GM21737 (cell line): ENCODE measurements around the gene AHI1.

Experiments used
- ATAC-seq: cut with Tn5 transposase; IDR thresholded peaks from one replicate; pipeline ENCODE4 v1.9.1; 2021; ENCODE audit warnings: mild to moderate bottlenecking, moderate library complexity; ENCODE audit not compliant: unreplicated experiment

The AHI1 gene

GRCh38 chr6:135464634-135465033, 32.9 kb downstream of the AHI1 start:
- ATAC-seq = peak; percentile 71

GRCh38 chr6:135461208-135461607, 36.3 kb downstream of the AHI1 start:
- no peak for ATAC-seq

GRCh38 chr6:135458051-135458450, 39.5 kb downstream of the AHI1 start:
- ATAC-seq = no peak

DNA sequence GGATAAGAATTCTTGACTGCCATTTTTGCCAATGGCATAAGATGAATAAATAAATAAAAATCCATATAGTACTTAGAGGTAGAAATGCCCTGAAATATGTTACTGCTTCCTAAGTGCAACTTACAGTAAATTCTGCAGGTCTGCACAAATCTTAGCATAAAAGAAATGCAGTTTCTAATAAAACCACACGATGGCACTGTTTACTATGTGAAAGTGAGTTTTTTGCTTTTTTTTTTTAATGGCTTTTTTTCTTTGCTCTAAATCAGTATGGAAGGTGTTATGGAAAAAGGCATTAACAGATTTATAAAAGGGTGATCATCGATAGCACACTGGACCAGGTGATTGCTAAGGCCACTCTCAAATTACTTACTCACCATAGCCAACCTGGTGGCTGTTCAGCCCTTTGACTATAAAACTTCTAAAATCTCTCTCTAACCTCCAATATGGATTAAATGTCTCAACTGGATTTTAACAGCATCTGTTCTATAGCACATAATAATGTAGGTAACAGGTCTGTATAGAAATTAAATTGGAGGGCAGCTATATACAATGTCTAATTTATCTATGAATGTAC, 45.8 kb downstream of the AHI1 start:
- no peak for ATAC-seq

DNA sequence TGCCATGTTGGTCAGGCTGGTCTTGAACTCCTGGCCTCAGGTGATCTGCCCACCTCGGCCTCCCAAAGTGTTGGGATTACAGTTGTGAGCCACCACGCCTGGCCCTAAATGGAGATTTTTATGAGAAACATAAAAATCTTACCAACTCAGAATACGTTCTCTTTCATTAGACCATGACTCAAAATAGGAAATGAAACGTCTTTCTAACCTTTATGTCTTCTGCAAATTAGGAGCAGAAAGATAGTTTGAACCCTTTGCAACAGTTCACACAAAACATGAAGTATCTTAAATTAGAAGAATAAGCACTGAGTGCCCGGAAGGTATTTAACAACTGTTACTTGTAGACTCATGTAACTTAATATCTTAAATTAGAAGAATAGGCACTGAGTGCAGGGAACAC, 48.3 kb downstream of the AHI1 start:
- ATAC-seq = no peak

GRCh38 chr6:135440087-135440792, 57.3 kb downstream of the AHI1 start:
- ATAC-seq = peak; percentile 47

DNA sequence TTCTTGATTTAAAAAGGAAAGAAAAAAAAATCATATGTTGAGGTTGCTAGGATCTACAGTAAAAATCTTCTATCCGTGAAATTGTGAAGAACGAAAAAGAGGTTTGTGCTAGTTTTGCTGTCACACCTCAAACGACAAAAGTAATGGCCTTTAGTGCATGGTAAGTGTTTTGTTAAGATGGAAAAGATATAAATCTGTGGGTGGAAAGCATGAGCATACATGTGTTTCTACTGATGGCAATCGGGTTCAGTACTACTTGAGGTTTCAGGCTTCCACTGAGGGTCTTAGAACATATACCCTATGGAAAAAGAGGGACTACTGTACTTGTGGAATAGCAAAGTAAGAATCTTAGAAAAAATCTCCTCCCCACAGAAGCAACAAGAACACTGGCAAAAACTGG, 58.0 kb downstream of the AHI1 start:
- no peak for ATAC-seq

DNA sequence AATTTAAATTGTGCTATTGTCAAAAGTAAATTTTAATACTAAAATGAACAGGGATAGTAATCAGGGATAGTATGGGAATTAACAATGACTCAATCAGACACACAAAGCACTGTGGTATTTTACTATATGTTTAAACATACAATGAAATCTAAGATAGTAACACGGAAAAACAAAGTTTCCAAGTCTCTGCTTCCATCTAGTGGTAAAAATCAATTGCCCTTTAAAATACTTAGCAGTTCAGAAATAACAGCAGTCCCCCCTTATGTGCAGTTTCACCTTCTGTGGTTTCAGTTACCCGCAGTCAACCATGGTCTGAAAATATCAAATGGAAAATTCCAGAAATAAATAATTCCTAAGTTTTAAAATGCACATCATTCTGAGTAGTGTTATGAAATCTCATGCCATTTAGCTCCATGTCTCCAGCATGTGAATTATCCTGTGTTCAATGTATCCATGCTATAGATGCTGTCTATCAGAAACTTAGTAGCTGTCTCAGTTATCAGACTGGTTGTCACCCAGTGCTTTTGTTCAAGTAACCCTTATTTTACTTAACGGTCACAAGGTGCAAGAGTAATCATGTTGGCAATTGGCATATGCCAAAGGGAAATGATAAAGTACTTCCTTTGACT, 58.5 kb downstream of the AHI1 start:
- ATAC-seq = no peak

- ATAC-seq = no peak
Observed at GRCh38 chr6:135434991-135435390, 62.5 kb downstream of the AHI1 start.

DNA sequence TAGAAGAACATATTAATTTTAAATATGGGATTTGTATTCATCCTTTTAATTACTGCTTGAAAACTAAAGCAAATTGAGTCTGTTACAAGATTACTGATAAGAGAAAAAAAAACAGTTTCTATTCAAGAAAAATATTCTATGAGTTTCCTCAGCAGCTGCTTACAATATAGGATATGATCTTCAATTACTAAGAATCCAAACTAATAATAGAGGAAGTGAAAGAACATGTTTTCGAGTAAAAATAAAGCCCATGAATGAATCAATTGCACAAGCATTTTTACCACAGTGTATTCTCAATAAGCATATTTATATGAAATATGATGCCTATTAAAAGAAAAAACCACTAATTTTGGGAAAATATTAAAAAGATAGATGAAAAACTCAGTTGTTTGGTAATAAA, 63.4 kb downstream of the AHI1 start:
- ATAC-seq = no peak

GRCh38 chr6:135428078-135428477, 69.5 kb downstream of the AHI1 start:
- ATAC-seq = no peak

- ATAC-seq = no peak
Observed at GRCh38 chr6:135426833-135427232, 70.7 kb downstream of the AHI1 start.

DNA sequence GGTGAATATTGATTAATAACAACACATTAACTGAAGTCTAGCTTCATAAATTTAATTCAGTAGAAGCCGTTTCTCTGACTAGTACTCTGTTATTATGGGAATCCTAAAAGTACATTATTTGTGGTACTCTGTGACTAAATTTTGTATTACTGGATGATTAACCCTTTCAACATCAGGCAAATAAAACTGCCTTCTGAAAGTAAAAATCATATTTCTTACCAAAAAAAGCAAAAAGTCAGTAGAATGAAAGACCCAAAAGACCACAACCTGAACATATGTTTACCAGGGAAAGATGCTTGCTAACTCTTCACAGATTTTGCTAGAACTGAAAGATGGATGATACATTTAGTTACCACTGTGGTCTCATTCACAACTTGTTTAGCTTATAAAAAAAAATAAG, 73.2 kb downstream of the AHI1 start:
- no peak for ATAC-seq

DNA sequence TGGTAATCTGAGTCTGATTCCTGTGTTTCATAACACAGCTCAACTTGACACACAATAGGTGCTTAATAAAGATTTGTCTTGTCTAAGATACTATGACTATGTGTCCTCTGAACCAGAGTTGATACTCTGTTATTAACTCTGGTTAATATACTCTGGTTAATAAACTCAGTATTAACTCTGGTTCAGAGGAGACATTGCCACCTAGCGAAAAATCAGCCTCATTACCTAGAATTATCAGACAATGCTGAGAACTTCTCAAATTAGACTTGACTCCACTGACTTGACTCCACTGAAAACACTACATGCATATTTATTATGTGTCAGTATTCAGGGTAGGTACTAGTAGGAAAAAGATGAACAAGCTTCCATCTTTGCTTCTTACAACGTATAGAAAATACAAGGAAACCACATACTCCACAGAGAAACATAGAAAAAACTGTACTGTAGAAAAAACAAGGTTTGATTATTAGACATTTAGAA, 73.9 kb downstream of the AHI1 start:
- peak; percentile 75 for ATAC-seq

- ATAC-seq = no peak
Observed at GRCh38 chr6:135419162-135419561, 78.4 kb downstream of the AHI1 start.

DNA sequence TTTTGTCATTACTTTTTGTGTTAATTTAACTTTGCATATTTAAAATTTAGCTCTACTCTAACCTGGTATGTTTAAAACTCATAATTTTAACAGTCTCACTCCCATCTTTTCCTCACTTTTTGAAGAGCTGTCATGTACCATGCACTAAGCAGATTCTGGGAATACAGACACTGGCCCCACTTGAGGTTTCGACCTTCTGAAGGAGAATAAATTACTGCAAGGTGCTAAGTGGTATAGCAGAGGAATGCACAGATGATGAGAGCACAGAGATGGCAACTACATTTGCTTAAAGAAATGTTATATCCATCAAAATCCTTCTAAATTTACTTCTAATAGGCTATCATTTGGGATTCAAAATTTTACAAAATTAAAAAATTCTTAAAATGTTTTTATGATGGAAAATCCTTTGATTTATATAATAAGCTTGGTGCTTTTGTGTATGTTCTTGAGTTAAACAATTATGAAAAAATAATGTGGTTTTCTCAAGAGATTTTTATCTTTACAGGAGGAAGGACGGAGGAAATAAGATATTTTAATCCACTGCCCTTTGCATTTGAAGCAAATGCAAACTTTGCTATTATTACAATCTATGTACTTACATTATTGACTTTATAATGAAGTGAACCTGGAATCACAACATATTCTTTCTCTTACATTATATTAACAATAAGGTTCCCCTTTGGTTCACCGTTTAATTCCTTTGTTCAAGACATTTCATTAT, 79.3 kb downstream of the AHI1 start:
- ATAC-seq = no peak

GRCh38 chr6:135412761-135413160, 84.8 kb downstream of the AHI1 start:
- ATAC-seq = no peak

DNA sequence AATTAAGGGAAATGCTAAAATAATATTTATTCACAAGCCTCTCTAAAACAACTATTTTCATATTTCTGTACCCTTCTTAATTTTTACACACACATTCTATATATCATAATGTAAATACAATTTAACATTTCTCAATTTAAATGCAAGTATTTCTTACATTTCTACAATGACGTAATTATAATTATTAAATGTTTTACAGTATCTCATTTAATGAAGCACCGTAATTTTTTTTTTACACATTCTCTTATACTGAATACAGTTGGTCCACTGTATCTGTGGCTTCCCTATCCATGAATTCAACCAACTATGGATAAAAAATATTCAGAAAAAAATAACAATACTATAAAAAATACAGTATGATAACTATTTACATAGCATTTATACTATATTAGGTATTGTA, 85.7 kb downstream of the AHI1 start:
- ATAC-seq = no peak

DNA sequence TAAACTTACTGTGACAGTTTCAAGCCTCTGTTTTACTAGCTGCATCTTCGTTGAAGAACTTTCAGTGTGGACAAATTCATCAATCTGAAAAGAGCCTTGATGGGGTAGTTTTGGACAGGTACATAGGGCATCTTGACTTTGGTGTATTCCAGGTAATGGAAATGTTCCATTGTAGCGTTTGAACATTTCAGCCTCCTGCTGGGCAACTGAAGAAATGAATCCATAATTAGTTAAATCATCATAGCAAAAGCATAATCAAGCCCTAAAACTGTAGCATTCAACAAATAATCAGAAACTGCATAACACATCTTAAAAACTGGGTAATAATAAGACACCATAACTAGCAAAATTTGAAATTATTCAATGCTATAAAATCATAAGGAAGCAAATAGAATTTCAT, 86.2 kb downstream of the AHI1 start:
- no peak for ATAC-seq

GRCh38 chr6:135410856-135411255, 86.7 kb downstream of the AHI1 start:
- no peak for ATAC-seq

GRCh38 chr6:135403584-135403983, 94.0 kb downstream of the AHI1 start:
- ATAC-seq = no peak

GRCh38 chr6:135402311-135402710, 95.2 kb downstream of the AHI1 start:
- no peak for ATAC-seq
